Measurements from ENCODE around the gene POLR2A. TPM values are rescaled to one million over a fixed set of nuclear protein-coding genes. Genes with fewer than 3 reads are reported as not detected.
A peak's percentile ranks its signal among the peaks of the same experiment; 100 is the strongest.

The POLR2A gene
- polyA plus RNA-seq (2013, experiment 1 of 2; ENCODE audit: insufficient read length), result 81.5 TPM
- 87.1 TPM for polyA plus RNA-seq (2013, experiment 2 of 2; ENCODE audit: insufficient read length)

DNA sequence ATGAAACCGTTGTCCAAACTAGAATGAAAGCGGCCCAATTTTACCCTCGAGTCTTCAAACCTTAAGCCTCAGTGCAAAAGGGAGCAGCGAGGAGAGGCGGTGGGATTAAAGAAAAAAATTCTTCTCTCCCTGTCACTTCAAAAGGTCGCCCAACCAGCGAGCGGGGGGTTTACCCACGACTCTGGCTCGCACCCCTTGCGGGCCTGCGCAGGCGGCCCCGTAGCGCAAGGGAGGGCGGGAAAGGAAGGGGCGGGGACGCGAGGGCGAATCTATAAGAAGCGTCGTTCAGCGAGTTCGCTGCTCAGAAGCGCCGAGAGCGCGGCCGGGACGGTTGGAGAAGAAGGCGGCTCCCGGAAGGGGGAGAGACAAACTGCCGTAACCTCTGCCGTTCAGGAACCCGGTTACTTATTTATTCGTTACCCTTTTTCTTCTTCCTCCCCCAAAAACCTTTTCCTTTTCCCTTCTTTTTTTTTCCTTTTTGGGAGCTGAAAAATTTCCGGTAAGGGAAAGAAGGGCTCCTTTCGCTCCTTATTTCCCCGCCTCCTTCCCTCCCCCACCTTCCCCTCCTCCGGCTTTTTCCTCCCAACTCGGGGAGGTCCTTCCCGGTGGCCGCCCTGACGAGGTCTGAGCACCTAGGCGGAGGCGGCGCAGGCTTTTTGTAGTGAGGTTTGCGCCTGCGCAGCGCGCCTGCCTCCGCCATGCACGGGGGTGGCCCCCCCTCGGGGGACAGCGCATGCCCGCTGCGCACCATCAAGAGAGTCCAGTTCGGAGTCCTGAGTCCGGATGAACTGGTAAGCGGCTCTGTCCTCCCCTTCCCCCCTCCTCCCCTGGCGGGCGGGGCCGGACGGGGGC, at the start of gene POLR2A:
POLR2A (plus strand) TSS at position 300 of the 852 bp plus-strand sequence.
- peak; percentile 98 for DNase-seq

DNA sequence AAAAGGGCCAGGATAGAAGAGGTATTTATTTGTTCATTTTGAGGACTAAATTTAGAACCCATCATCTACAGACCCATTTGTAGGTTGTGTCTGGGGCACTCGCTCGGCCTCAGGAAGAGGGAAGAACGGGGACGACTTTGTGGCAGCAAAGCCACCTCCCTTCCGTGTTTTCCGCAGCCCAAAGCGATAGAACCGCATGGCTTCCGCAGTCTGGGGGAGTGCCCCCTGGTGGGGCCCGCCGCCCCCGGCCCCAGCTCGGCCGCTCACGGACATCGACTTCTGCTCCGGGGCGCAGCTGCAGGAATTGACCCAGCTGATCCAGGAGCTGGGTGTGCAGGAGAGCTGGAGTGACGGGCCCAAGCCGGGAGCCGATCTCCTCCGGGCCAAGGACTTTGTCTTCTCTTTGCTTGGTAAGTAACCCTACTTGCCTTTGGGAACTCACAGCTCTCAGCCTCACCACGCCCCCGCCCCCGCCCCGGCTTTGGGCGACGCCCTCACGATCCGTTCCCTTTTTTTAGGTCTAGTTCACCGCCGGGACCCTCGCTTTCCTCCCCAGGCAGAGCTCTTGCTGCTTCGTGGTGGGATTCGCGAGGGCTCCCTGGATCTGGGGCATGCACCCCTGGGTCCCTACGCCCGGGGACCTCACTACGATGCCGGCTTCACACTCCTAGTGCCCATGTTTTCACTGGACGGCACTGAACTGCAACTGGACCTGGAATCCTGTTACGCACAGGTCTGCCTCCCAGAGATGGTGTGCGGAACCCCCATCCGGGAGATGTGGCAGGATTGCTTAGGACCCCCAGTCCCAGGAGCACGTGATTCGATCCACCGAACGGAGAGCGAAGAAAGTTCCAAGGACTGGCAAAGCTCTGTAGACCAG, 48.2 kb upstream of the POLR2A start:
- no peak for DNase-seq

DNA sequence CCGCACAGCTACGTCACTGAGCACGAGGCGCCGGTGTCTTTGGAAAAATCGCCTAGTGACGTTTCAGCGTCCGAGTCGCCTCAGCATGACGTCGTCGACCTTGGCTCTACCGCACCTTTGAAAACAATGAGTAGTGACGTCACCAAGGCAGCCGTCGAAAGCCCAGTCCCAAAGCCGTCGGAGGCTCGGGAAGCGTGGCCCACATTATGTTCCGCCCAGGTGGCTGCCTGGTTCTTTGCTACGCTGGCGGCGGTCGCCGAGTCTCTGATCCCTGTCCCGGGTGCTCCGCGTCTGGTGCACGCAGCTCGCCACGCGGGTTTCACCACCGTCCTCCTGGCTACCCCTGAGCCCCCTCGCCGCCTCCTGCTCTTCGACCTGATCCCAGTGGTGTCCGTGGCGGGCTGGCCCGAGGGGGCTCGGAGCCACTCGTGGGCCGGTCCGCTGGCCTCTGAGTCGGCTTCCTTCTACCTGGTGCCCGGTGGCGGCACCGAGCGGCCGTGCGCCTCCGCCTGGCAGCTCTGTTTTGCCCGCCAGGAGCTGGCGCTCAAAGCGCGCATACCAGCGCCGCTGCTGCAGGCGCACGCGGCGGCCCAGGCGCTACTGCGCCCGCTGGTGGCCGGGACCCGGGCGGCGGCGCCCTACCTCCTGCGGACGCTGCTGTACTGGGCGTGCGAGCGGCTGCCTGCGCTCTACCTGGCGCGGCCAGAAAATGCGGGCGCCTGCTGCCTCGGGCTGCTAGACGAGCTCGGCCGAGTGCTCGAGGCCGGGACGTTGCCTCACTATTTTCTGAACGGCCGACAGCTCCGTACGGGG, 47.4 kb upstream of the POLR2A start:
- DNase-seq, result peak; percentile 77

DNA sequence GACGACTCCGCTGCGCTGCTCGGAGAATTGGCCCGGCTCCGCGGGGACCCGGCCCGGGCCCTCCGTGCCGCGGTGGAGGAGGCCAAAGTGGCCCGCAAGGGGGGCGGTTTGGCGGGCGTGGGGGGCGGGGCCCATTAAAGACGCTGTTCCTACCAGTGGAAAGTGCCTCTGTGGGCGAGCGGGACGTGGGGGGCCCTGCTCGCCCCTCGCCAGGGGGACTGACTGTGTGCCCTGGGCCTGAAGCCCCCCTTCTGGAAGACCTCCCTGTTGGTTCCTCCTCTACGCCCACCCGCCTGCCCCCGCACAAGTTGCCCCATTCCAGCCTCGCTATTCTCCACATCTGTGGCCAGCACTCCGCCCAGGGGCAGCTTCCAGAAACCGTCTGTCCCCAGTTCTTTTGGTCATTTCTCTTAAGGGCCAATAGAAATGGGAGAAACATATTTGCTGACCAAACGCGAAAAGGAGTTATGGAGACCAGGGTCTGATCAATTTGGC, 46.8 kb upstream of the POLR2A start:
- no peak for DNase-seq

DNA sequence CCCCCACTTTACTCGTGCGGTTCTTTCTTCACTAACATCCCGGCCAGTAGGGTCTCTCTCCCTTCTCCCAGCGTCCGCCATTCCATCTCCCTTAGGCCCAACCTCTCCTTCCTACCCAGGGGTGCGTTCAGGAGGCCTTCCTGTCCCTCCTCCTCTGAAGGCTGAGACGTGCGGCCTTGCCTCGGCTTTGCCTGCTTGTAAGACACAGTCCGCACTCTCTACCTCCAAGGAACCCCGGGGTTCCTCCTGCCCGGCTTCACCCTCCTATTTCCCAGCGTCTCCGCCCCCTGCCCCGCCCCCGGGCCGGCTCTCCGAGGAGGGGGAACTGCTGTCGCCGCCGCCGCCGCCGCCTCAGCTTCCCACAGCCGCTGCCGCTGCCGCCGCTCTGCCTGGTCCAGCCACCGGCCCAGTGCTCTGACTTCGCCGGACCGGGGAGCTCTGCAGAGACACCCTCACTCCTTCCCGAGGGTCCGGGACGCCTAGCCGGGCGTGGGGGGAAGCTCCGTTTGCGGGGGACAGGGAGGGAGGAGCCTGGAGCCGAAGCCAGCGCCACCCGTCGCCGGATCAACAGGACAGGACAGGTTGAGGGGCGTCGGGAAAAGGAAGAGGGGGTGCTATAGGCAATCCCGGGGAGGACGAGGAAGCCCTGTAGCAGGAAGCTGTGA, 46.1 kb upstream of the POLR2A start:
- DNase-seq, result no peak

DNA sequence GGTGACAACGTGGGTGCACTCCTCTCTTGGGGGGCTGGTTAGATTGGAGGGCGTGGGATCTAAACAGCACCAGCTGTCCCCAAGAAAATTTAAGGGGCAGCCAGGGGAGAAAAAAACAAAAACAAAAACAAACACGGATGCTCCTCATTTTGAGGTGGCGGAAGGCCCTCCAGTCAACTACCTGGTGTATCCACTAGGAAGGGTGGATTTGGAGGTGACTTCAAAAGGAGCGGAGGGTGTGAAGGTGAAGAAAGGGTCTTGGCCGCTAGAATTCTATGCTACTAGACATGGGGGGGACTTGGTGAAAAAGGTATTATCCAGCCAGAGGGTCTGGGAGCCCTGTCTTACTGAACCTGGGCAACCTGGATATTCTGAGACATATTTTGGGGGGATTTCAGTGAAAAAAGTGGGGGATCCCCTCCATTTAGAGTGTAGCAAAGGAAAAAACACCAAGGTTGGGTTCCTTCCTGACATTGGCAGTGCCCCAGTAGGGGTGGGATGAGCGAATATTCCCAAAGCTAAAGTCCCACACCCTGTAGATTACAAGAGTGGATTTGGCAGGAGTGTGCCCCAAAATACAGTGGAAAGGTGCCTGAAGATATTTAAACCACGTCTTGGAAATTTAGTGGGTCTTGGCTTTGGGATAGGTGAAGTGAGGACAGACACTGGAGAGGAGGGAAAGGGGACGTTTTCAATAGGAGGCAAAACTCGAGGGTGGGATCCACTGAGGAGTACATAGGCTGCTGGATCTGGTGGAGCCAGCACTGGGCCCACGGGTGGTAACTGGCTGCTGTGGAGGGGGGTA, 45.3 kb upstream of the POLR2A start:
- no peak for DNase-seq

DNA sequence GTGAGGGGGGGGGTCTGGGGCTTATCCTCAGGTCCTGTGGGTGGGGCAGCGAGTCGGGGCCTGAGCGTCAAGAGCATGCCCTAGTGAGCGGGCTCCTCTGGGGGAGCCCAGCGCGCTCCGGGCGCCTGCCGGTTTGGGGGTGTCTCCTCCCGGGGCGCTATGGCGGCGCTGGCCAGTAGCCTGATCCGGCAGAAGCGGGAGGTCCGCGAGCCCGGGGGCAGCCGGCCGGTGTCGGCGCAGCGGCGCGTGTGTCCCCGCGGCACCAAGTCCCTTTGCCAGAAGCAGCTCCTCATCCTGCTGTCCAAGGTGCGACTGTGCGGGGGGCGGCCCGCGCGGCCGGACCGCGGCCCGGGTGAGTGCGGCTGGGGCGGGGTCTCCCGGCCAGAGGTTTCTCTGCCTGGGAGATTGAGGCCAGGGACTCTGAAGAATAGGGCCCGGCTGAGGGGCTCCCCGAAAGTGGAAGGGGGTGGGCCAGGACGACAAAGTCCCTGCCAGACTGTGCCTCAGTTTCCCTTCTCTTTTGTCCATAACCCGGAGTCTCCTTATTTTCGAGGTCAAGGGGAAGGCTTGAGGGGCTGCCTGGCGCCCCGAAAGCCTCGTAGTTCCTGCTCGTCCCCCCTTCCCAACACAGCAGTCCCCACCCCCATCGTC, 44.6 kb upstream of the POLR2A start, which contains the start of gene FGF11:
FGF11 (plus strand) TSS at position 51 of the 651 bp plus-strand sequence; CDS start at position 160, 109 bp downstream.
- no peak for DNase-seq

DNA sequence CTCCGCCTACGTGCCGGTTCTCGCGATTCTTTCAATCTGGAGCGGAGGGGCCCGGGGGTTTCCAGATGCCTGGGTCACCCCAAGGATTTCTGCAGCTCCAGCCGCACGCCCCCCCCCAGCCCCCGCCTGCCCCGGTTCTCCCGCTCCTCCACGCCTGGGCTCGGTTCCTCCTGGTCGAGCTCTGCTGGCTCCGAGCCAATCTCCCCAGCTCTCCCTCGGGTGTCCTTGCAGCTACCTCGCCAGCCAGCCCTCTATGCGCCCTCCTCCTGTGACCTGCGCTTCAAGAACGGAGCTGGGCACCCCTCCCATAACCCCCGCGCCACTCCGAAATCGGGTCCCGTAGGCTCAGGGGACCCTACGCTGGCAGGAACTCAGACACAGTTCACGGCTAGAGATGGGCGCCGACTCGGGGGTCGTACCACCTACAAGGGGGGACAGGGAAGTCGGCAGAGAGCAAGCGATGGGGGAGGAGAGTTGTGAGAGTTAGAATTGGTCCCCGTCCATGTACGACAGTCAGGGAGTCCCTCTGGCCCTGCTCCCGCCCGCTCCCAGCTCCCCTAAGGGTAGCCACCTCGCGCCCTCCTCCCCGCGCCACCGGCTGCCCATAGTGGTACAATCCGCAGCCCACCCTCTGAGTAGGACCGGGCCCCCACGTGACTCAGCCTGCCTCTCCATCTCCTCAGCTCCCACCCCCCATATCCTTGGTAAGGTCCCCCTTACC, 43.9 kb upstream of the POLR2A start:
- DNase-seq, result peak; percentile 43

DNA sequence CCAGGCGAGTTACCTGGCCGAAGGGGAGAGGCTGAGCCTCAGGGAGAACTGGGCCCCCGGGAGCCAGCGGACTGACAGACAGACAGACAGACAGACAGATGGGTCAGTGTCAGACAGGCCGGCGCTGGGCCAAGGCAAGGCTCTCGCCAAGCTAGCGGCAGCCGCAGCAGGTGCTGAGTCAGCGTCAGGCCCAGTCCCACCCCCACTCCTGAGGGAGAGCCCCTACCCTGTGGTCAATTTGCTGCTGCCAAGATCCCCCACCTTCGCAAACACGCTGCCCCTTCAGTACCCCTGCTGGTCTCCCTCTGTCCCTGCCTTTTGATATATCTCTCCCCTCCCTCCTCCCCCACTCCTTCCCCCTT, 43.4 kb upstream of the POLR2A start:
- DNase-seq, result peak; percentile 36

DNA sequence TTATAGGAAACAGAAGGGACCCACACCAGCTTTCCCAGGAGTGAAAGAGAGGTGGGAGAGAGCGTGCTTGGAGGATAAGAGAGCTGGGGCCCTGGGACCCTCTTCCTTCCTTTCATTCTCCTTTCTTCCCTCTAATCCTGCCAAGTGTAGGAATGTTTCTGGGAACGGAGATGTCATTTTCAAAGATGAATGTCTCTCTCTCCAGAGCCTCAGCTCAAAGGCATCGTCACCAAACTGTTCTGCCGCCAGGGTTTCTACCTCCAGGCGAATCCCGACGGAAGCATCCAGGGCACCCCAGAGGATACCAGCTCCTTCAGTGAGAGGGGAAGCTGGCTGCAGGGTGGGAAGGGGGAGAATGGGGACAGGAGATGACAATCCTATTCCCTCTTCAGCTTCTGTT, 42.9 kb upstream of the POLR2A start:
- no peak for DNase-seq

DNA sequence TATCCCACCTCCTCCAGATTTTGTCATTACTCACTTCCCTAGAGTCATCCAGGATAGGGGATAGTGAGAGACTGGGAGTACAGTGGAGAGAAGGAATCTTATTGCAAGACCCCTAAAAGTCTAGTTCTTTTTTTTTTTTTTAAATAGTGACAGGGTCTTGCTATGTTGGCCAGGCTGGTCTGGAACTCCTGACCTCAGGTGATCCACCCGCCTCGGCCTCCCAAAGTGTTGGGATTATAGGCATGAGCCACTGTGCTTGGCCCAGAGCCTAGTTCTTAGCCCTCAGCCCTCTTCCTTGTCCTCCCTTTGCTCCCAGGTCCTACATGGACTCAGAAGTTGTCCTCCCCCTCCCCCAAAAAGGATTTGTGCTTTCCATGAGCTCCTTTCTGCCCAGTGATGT, 42.0 kb upstream of the POLR2A start:
- DNase-seq, result no peak

DNA sequence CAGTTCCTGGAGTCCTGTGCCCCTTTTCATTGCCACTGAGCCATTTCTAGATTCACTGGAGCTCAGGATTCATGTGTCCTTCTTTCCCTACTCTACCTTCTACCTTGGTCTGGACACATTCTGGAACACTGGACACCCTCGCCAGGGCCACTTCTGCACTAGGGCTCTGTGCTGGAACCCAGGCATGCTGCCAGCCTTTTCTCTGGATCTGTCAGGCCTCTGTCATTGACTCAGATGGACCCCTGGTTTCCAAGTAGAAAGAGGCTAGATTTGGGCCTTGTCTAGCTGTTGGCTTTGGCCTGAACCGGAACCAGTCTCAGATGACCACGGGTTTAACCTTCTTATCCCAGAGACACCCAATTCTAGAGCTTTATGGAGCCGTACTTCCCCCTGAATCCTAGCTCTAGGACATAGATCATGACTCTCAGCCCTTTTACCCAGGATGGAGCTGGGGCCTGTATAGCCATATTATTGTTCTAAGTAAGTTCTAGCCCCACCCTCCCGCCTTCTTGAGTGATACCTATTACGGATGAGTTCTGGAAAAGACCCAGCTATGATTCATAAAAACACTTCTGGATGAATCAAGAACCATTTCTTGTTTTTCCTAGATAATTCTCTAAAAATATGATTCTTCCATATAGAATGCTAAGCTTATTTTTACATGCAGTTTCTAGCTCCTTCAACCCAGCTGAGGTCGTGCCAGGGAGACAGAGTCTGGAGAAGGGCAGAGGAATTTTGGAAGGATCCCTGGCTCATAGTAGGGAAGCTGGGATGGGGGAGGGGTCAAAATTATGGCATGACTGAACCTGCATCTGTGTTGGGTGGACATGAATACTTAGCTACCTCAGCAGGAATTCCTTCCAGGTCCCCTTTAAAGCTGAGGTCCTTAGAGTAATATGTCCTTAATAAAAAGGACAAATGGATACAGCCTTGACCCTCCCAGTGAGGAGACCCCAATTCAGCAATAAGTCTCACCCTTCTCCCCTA, 40.4 kb upstream of the POLR2A start:
- peak; percentile 71 for DNase-seq

DNA sequence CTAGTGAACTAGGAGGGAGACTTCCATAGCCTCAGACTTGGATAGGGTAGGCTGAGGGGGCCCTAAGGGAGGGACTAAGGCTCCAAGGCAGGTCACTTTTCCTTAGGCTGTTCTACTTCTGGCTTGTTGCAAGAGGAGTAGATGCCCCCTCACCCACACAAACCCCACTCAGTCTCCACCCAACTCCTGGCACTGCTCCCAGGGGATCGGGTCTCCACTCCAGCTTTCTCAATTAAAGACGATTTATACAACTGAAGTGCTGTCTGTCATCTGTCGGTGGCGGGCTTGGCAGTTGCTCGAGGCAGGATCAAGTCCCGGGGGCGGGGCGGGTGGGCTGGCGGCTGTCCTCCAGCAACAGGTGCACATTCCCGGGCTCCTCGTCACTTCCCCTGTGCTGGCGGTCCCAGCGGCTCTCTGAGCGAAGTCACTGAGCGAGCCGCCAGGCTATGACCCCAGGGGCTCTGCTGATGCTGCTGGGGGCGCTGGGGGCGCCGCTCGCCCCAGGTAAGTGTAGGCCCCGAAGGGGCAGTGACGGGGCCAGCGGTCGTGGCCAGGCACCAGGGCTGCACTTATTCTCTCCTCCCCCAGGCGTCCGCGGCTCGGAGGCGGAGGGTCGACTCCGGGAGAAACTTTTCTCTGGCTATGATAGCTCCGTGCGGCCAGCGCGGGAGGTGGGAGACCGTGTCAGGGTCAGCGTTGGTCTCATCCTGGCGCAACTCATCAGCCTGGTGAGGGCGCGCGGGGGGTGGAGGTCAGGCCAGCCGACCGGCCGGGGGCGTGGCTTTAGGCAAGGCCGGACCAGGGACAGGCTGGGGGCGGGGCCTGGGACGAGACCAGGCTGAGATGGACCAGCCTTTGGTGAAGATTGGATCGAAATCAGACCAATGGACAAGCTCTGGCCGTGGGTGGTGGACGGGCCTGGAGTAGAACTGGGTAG, 39.2 kb upstream of the POLR2A start, which contains the start of gene CHRNB1:
CHRNB1 (plus strand) TSS at position 380 of the 937 bp plus-strand sequence; CDS start at position 447, 67 bp downstream.
- no peak for DNase-seq

DNA sequence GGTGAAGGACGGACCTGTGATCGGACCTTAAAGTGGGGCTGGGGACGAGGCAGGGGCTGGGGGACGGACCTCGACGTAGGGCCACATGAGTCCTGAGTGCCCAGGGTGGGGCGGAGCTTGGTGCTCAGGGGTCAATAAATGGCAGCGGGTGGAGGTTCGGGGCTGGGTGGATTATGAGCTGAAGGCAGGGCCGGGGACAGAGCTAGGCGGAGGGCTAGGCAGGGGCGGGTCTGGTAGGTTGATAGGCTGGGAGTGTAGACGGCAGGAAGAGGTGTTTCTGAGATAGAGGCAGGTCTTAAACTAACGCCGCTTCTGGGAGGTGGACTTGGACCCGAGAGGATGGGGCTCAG, 38.6 kb upstream of the POLR2A start:
- DNase-seq, result no peak

DNA sequence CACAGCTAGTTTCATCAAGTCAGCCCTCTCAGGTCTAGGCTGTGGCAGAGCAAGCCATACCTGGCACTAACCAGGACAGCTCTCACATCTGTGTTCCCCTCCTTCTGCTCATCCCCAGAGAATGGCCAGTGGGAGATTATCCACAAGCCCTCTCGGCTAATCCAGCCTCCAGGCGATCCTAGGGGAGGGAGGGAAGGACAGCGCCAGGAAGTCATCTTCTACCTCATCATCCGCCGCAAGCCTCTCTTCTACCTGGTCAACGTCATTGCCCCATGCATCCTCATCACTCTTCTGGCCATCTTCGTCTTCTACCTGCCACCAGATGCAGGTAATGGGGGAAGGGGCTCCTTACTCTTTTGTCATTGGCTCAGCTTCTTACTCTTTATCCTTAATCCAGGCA, 35.7 kb upstream of the POLR2A start:
- no peak for DNase-seq

DNA sequence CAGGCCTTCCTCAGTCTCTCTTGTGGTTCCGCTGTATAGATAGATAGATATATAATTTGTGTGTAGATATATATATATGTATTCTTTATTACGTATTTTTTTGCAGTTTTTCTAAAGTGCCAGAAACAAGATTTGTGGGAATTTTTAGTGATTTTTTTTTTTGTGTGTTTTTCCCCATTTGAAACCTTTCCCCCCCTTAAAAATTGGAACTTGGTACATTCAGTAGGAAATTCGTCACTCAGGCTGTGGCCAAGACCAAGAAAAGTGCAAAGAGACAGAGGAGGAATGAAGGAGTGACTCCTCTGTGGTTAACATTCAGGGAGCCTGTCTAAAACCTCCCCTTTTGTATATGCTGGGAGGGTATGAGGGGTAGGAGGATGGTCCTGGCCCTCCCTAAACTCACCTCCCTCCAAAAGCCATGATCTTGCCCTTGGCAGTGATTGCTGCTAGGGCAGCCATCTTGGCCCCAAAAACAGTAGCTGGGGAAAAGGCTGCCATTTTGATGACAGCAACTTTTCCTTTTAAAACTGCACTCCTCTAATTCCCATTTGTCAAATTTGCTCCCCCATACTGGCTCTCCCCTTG, 24.1 kb upstream of the POLR2A start:
- DNase-seq, result no peak
